ENCODE measurements around the gene HOXC13. TPM values are rescaled to one million over a fixed set of nuclear protein-coding genes. Genes with fewer than 3 reads are reported as not detected.
A peak's percentile ranks its signal among the peaks of the same experiment; 100 is the strongest.

The HOXC13 gene
- total RNA-seq, 1 experiment from 2014 or later, result 93.5 TPM

- Histone ChIP-seq H3K4me3 (ENCODE audit: low read depth in 2 of 2, low read length in 2 of 2) (peak overlapping the region; percentile 26 to 53), H3K4me1 (ENCODE audit: control insufficient read depth, insufficient read depth, low read length) (peaks cover 85% of the 10 kb centered on the region), H3K27me3 (ENCODE audit: control insufficient read depth, insufficient read depth, low read length) (no peaks in the 10 kb centered on the region), H3K27ac (ENCODE audit: low read length) (peak overlapping the region; percentile 98), H3K9me3 (ENCODE audit: control insufficient read depth, insufficient read depth, low read depth, low read length) (no peaks in the 10 kb centered on the region), H3K36me3 (ENCODE audit: control insufficient read depth, insufficient read depth, low read length) (no peaks in the 10 kb centered on the region)
- in situ Hi-C loops (cut with HindIII; ENCODE audit: low pct_unique_long_range_greater_than_20kb, low sequenced_read_pairs), result no loop called here
- TF ChIP-seq POLR2AphosphoS5 (IDR thresholded peaks at IDR 0.05; ENCODE audit: low read depth, low read length), result peak; percentile 44; the same call in 1 of the 2 replicates
- TF ChIP-seq SIN3A (IDR thresholded peaks at IDR 0.05; ENCODE audit: borderline replicate concordance, insufficient read depth, low read depth, low read length), result no peak
- TF ChIP-seq, protein P1, sequence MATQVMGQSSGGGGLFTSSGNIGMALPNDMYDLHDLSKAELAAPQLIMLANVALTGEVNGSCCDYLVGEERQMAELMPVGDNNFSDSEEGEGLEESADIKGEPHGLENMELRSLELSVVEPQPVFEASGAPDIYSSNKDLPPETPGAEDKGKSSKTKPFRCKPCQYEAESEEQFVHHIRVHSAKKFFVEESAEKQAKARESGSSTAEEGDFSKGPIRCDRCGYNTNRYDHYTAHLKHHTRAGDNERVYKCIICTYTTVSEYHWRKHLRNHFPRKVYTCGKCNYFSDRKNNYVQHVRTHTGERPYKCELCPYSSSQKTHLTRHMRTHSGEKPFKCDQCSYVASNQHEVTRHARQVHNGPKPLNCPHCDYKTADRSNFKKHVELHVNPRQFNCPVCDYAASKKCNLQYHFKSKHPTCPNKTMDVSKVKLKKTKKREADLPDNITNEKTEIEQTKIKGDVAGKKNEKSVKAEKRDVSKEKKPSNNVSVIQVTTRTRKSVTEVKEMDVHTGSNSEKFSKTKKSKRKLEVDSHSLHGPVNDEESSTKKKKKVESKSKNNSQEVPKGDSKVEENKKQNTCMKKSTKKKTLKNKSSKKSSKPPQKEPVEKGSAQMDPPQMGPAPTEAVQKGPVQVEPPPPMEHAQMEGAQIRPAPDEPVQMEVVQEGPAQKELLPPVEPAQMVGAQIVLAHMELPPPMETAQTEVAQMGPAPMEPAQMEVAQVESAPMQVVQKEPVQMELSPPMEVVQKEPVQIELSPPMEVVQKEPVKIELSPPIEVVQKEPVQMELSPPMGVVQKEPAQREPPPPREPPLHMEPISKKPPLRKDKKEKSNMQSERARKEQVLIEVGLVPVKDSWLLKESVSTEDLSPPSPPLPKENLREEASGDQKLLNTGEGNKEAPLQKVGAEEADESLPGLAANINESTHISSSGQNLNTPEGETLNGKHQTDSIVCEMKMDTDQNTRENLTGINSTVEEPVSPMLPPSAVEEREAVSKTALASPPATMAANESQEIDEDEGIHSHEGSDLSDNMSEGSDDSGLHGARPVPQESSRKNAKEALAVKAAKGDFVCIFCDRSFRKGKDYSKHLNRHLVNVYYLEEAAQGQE (IDR thresholded peaks at IDR 0.05; ENCODE audit: insufficient read depth in 1 of 2, low read depth in 2 of 2, low read length in 1 of 2), result no peak
- 0 out of 2 replicates have a peak, but pooled peaks have one; percentile 62 for TF ChIP-seq TCF7L2 (IDR thresholded peaks at IDR 0.05; ENCODE audit: low read depth, low read length)
- TF ChIP-seq, protein P2, sequence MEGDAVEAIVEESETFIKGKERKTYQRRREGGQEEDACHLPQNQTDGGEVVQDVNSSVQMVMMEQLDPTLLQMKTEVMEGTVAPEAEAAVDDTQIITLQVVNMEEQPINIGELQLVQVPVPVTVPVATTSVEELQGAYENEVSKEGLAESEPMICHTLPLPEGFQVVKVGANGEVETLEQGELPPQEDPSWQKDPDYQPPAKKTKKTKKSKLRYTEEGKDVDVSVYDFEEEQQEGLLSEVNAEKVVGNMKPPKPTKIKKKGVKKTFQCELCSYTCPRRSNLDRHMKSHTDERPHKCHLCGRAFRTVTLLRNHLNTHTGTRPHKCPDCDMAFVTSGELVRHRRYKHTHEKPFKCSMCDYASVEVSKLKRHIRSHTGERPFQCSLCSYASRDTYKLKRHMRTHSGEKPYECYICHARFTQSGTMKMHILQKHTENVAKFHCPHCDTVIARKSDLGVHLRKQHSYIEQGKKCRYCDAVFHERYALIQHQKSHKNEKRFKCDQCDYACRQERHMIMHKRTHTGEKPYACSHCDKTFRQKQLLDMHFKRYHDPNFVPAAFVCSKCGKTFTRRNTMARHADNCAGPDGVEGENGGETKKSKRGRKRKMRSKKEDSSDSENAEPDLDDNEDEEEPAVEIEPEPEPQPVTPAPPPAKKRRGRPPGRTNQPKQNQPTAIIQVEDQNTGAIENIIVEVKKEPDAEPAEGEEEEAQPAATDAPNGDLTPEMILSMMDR (IDR thresholded peaks at IDR 0.05), result no peak
- BruUV-seq (replicated peaks), result no TSS peak
- intact Hi-C loops (cut with micrococcal nuclease; ENCODE audit: unreplicated experiment), result no loop called here
- DNase-seq (ENCODE audit: low read depth, low spot score) (no peak), ATAC-seq (peak; percentile 64)
- ChIA-PET CTCF (interaction anchor here (0.6 to 1.0 kb wide), 3 partner anchors 207 to 415 kb away, joined by 3 to 4 read pairs (median 3); no protein-coding TSS in a partner anchor), POLR2A (interaction anchor here (1.6 kb wide), 1 partner anchor 20 kb away, joined by 5 read pairs; the partner anchor contains the start of gene HOXC11)
Measured at GRCh38 chr12:53952871-53953734, 14.5 kb downstream of the HOXC13 start.

- Histone ChIP-seq H3K27ac (ENCODE audit: low read length) (peak overlapping the region; percentile 98), H3K36me3 (ENCODE audit: control insufficient read depth, insufficient read depth, low read length) (no peaks in the 10 kb centered on the region), H3K4me3 (ENCODE audit: low read depth in 2 of 2, low read length in 2 of 2) (peak overlapping the region in 1 of 2 experiments; percentile 26; a peak in 2 of 4 replicates), H3K27me3 (ENCODE audit: control insufficient read depth, insufficient read depth, low read length) (no peaks in the 10 kb centered on the region), H3K4me1 (ENCODE audit: control insufficient read depth, insufficient read depth, low read length) (peaks cover 81% of the 10 kb centered on the region), H3K9me3 (ENCODE audit: control insufficient read depth, insufficient read depth, low read depth, low read length) (no peaks in the 10 kb centered on the region)
- no peak for TF ChIP-seq POLR2AphosphoS5 (IDR thresholded peaks at IDR 0.05; ENCODE audit: low read depth, low read length)
- TF ChIP-seq TCF7L2 (IDR thresholded peaks at IDR 0.05; ENCODE audit: low read depth, low read length), result no peak
- TF ChIP-seq SIN3A (IDR thresholded peaks at IDR 0.05; ENCODE audit: borderline replicate concordance, insufficient read depth, low read depth, low read length), result no peak
- TF ChIP-seq, protein P1 (IDR thresholded peaks at IDR 0.05; ENCODE audit: insufficient read depth in 1 of 2, low read depth in 2 of 2, low read length in 1 of 2), result no peak
- TF ChIP-seq, protein P2 (IDR thresholded peaks at IDR 0.05), result no peak
- DNase-seq (ENCODE audit: low read depth, low spot score) (no peak), ATAC-seq (no peak)
- ChIA-PET POLR2A (interaction anchor here (0.6 to 1.6 kb wide), 2 partner anchors 10 to 19 kb away, joined by 3 to 5 read pairs; partner anchors contain the start of gene HOXC11), CTCF (interaction anchor here (1.0 kb wide), 1 partner anchor 208 kb away, joined by 3 read pairs; no protein-coding TSS in a partner anchor)
- no TSS peak for BruUV-seq (replicated peaks)
- intact Hi-C loops (cut with micrococcal nuclease; ENCODE audit: unreplicated experiment) (no loop called here), in situ Hi-C loops (cut with HindIII; ENCODE audit: low pct_unique_long_range_greater_than_20kb, low sequenced_read_pairs) (no loop called here)
Measured at GRCh38 chr12:53953831-53954693, 15.4 kb downstream of the HOXC13 start.

Measured in Panc1 (cell line).